NT2/D1 (cell line): ENCODE results near the gene PIGBOS1.

Source experiments
- YY1 ChIP-seq: IDR thresholded peaks from 2 replicates; pipeline ENCODE4 v1.6.1; 2011; ENCODE audit not compliant: insufficient read length, insufficient read depth
- ZNF274 ChIP-seq: IDR thresholded peaks from 2 replicates; pipeline ENCODE4 v1.6.1; 2011; ENCODE audit warnings: mild to moderate bottlenecking, low read depth, low read length

- TF ChIP-seq ZNF274 (no peak), YY1 (no peak)
Observed at GRCh38 chr15:55270291-55270690, 48.6 kb downstream of the PIGBOS1 start.
